ENCODE measurements around the gene MTHFD2.
"Not testable (repeated sequence)": the region's sequence is repeated elsewhere in the genome, so short reads cannot be mapped to it uniquely, and the experiment has no call there.

The MTHFD2 gene

DNA sequence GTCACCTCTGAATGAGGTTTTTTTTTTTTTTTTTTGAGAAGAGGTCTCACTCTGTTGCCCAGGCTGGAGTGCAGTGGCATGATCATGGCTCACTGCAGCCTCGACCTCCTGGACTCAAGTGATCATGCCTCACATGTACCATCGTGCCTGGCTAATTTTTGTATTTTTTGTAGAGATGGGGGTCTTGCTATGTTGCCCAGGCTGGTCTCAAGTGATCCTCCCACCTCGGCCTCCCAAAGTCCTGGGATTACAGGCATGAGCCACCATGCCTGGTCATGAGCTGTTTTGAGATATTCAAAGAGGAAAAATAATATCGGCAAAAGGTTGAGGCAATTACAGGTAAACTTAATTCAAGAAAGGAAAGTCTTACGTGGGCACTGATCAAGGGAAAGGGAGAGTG, 31.4 kb downstream of the MTHFD2 start:
- DNase-seq (ENCODE audit: low read depth), result not testable (repeated sequence)

- no peak for DNase-seq (ENCODE audit: low read depth)
These were observed 34.0 kb downstream of the MTHFD2 start for GRCh38 chr2:74232426-74232825.

GRCh38 chr2:74233648-74234047, 35.2 kb downstream of the MTHFD2 start:
- DNase-seq (ENCODE audit: low read depth), result no peak

DNA sequence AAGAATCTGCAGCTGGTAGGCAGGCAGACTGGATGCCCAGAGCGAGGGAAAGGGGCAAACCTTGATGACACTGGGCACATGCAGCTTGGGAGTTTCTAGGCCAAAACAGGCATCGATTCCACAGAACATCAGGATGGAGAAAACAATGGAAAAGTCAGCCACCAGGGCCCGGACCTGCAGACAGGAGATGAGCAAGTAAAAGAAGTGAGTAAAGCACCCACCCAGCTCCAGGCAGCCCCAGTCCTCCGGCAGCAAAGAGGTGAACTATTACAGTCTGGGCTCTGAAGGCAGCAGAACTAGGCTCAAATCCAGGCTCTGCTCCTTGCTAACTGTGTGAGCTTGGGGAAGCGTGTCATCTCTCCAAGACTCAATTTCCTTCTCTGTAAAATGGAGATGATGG, 36.6 kb downstream of the MTHFD2 start:
- DNase-seq (ENCODE audit: low read depth), result no peak

GRCh38 chr2:74238879-74239278, 40.5 kb downstream of the MTHFD2 start:
- no peak for DNase-seq (ENCODE audit: low read depth)

DNA sequence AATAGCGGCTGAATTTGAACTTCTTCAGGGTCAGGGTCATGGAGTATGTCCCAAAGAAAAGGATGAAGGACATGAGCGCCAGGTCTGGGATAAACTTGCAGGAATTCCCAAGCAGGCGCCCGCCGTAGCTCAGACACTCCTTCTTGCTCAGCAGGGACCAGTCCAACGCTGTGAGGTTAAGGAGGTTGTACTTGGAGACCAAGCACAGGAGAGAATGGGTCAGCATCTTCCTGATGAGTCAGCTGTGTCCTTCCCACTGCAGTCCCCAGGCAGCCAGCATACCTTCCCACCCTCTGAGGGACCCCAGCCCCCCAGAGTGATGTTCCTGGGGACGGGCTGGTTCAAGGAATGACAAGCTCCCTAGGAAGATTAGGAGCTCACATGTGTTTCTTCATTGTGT, 40.9 kb downstream of the MTHFD2 start:
- DNase-seq (ENCODE audit: low read depth), result no peak

GRCh38 chr2:74242354-74243071, 44.1 kb downstream of the MTHFD2 start:
- no peak for DNase-seq (ENCODE audit: low read depth)

DNA sequence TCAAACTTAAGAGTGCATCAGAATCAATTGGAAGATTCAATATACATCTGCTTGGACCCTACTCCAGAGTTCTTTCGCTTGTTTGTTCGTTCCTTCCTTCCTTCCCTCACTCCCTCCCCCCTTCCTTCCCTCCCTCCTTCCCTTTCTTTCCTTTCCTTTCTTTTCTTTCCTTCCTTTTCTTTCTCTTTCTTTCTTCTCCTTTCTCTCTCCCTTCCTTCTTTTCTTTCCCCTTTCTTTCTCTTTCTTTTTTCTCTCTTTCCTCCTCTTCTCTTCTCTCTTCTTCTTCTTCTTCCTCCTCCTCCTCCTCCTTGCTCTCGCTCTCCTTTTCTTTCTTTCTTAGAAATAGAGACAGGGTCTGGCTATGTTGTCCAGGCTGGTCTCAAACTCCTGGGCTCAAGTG, 45.9 kb downstream of the MTHFD2 start:
- no peak for DNase-seq (ENCODE audit: low read depth)

GRCh38 chr2:74246496-74247195, 48.2 kb downstream of the MTHFD2 start:
- no peak for DNase-seq (ENCODE audit: low read depth)

- no peak for DNase-seq (ENCODE audit: low read depth)
These were observed 51.1 kb downstream of the MTHFD2 start for GRCh38 chr2:74249406-74250122.

DNA sequence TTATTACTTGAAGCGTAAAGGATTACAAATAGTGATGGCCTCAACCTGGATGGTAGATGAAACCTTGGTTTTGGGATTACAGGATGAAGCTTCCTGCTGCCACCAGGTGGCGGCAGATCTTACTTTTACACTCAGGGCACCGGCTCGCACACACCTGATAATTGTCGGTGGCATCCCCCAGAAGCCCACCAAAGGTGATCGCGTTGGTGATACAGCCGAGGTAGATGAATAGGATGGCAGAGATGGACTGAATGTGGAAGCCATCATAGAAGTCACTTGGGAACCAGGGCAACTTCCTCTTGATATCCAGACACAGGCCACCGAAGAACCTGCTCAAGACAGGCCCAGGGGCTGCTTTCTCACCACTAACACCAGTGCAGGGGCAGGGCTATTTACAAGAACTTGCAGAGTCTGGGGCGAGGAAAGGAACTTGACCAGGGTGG, 51.8 kb downstream of the MTHFD2 start:
- DNase-seq (ENCODE audit: low read depth), result peak; percentile 49

GRCh38 chr2:74252036-74252435, 53.6 kb downstream of the MTHFD2 start:
- no peak for DNase-seq (ENCODE audit: low read depth)

DNA sequence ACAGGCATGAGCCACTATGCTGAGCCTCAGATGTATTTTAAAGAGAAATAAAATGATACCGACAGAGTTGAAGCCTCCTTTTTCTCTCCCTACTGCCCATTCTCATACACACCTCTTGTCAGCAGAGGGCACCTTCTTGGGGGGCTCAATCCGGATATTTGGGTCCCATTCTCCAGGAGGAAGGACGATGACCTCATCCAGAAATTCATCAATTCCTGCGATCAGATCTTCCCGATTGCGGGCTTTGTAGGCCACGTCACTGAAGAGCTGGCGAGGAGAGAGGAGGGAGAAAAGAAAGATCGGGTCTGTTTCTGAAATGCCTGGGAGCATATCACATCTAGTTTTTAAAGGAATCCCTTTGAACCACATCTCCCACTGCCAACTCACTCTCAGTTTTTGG, 54.4 kb downstream of the MTHFD2 start:
- DNase-seq (ENCODE audit: low read depth), result no peak

DNA sequence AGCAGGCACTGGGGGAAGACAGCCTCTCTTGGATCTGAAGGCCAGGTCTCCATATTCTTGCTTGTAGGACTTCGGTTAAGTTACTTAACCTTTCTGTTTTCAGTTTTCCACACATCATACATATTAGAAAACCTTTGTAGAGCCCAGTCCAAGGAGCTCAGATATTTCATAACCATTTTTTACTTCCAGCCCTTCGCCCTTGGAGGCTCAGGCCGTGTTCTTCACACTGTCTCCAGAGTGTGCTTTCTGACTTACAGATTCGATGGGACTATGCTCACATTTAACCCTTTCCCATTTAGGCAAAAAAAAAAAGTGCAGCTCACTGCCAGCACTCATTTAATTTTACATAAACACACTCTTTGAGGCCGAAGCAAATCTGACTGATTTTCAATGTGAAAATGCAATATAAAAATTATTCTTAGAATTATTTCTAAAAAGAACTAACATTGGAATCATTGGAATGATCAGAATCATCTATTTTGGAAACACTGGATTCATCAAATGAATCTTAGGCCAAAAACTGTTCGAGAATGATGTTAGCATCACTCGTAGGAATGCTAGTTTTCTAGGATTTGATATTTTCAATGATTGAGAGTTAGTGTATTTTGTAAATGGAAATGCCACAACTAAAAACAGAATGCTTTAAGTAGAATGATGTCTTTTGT, 55.0 kb downstream of the MTHFD2 start:
- no peak for DNase-seq (ENCODE audit: low read depth)

- no peak for DNase-seq (ENCODE audit: low read depth)
These were observed 55.5 kb downstream of the MTHFD2 start for GRCh38 chr2:74253971-74254310.

GRCh38 chr2:74255660-74256213, 57.3 kb downstream of the MTHFD2 start:
- DNase-seq (ENCODE audit: low read depth), result no peak

DNA sequence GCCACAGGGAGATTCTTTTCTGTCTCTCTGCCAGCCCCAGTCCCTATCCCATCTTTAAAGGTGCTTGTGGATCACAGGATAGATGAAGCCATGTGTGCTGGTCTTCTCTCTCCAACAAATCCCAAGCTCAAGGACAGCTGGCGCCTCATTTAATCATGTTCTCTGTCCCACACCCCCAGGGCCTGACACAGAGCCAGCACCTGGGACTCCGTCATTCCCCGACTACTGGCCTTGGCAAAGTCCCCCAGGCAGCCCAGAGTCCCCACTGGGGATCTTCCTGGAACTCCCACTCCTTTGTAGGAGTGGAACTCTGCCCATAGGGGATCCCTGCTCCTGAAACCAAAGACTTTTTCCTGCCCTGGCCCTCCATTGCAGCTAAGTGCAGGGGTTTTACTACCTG, 60.8 kb downstream of the MTHFD2 start:
- DNase-seq (ENCODE audit: low read depth), result no peak

DNA sequence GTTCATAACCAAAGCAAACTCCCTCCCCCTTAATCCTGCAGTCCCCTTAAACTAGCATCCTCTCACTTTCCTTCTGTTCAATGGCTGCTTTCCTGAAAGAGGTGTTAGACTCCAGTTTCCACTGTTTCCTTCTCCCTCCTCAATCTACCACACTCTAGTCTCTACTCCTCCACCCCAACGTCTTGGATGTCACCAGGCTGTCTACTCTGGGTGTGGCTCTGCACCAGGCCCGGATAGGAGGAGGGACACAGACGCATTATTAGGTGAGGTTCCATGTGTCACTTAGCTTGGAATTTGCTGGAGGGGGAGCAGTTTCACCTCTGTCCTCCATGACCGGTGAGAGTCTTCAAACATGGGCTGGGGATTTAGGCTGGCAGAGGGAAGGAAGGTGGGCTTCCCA, 61.3 kb downstream of the MTHFD2 start:
- no peak for DNase-seq (ENCODE audit: low read depth)

DNA sequence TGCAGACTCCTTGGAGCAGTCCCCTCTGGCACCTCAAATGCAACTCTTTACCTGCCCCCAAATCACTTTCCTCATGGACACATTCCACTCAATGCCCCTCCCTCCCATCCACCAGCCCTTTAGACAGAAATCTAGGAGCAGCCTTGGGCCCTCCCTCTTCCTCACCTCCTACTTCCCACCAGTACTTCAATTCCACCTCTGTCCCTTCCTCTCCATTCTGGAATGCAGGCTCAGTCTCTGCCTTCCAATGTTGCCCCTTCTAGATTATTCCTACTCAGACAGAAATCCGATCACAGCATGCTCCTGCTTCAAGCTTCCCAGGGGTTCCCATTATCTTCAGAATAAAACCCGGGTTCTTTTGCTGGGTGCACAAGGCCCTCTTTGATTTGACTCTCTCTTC, 62.1 kb downstream of the MTHFD2 start:
- DNase-seq (ENCODE audit: low read depth), result no peak

DNA sequence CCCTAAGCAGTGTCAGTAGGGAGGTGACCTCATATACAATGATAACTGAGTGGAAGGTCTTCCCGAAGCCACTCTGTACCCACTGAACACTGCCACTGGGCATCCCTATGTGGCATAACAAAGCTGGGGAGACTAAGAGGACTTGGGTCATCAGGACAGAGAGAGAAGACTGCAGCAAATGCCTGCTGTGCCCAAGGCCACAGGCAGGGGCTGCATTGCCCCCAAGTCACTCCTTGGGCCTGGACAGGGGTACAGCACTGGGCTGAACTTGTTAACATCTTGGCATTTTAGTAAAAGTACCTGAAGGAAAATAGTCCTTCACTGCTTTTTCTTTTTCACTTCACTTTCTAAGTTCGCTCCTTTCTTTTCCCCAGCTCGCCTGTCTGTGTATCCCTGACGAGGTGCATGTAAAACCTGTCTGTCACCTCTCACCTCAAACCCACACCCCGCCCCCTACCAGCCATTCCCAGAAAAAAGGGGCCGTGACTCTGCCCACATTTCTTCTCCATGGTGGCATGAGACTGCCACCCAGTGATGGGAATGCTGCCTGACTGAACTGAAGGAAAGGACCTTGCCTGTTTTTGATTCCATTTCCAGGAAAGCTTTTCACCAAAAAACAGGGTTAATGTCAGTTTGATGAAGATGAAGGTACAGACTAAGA, 62.9 kb downstream of the MTHFD2 start:
- no peak for DNase-seq (ENCODE audit: low read depth)

DNA sequence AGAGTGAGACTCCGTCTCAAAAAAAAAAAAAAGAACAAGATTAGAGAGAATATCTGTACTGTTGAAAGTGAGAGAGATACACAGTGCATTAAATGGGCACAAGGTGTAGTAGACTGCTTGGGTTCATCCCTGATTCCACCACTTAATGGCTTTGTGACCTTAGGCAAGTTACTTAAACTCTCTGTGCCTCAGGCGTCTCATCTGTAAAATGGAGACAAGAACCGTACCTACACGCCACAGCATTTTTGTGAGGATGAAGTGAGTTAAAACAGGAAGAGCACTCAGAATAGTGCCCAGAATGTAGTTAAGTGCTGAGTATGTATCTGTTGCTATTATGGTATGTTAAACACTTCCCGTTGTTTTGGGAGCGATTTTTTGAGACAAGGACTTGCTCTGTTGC, 64.3 kb downstream of the MTHFD2 start:
- DNase-seq (ENCODE audit: low read depth), result no peak

DNA sequence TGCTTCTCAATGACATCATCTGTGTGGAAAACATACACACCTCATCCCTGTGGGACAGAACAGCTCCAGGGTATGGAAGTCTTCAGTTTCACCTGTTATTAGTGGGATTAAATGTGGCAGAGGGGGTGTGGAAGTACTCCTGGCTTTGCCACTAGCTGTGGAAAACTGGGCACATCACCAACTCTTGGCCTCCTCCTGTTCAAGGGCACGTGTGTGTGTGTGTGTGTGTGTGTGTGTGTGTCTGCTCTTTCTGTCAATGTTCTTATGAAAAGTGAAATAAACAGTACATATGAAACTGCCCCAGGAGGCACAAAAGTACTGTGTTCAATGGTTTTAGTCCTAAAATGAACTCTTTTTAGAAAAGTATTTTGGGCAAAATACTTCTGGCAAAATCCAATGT, 65.9 kb downstream of the MTHFD2 start:
- no peak for DNase-seq (ENCODE audit: low read depth)
